Thyroid gland (tissue), 4 donors: Measurements from ENCODE around the gene BTBD6. TPM values are rescaled to one million over a fixed set of nuclear protein-coding genes. Genes with fewer than 3 reads are reported as not detected.

ENCODE experiments used
- DNase-seq, 2 donors: peaks; one replicate each; pipeline ENCODE4 v3.0.0-alpha.2; 2019
- H3K27ac ChIP-seq, 3 donors: fragments of 200-600 bp; sonication (generic); 1 replicate in 2 of 3; 2 replicates in 1 of 3; pipeline ENCODE4 v1.5.1; 2016 to 2019; ENCODE audit warnings: mild to moderate bottlenecking in 1 of 3, moderate library complexity in 1 of 3
- H3K27me3 ChIP-seq: fragments of 200-600 bp; sonication (generic); one replicate; pipeline ENCODE4 v1.5.1; 2019
- H3K36me3 ChIP-seq, 2 donors: fragments of 200-600 bp; sonication (generic); one replicate each; pipeline ENCODE4 v1.5.1; 2016 to 2019
- H3K4me1 ChIP-seq, 2 donors: fragments of 200-600 bp; sonication (generic); one replicate each; pipeline ENCODE4 v1.5.1; 2017 to 2019
- H3K4me3 ChIP-seq, 3 donors: fragments of 200-600 bp; sonication (generic); replicated peaks in 1 of 3; 1 replicate in 2 of 3; 2 replicates in 1 of 3; pipeline ENCODE4 v1.5.1; 2016; ENCODE audit warnings: mild to moderate bottlenecking in 1 of 3
- H3K9me3 ChIP-seq: fragments of 200-600 bp; sonication (generic); one replicate; pipeline ENCODE4 v1.5.1; 2017
- POLR2A ChIP-seq, 2 donors: fragments of 450-650 bp; IDR thresholded peaks; one replicate each; pipeline ENCODE4 v1.6.1; 2017; ENCODE audit warnings: antibody characterized with exemption in 2 of 2, mild to moderate bottlenecking in 2 of 2, moderate library complexity in 1 of 2
- WGBS, 2 donors: methylation state at CpG; one replicate each; pipeline ENCODE4 v1.1.5; 2017; 5-methylcytosine and 5-hydroxymethylcytosine counted together
- intact Hi-C: fragments of 100-400 bp; cut with DNase I; formaldehyde crosslinking; loops from one replicate; pipeline ENCODE4 v1.15.1; 2023
- total RNA-seq, 4 donors: library from RNA; depleted of rRNA; stranded (reverse); fragments of >200 nt; gene quantifications; one replicate each; pipeline ENCODE4 v1.2.3, GENCODE V29; 2016
- TF ChIP-seq, protein P1 (sequence below), 6 experiments: fragments of 200-600 bp in 3 of 6; fragments of 450-650 bp in 3 of 6; sonication (generic) in 3 of 6; IDR thresholded peaks; one replicate each; pipeline ENCODE4 v1.5.1; 2016 to 2019; ENCODE audit warnings: antibody characterized with exemption in 6 of 6, mild to moderate bottlenecking in 2 of 6, inconsistent platforms in 1 of 6, moderate library complexity in 1 of 6

The BTBD6 gene
- total RNA-seq, 4 donors from 2014 or later = 35.9 to 58.2 (median 44.2) TPM

DNA sequence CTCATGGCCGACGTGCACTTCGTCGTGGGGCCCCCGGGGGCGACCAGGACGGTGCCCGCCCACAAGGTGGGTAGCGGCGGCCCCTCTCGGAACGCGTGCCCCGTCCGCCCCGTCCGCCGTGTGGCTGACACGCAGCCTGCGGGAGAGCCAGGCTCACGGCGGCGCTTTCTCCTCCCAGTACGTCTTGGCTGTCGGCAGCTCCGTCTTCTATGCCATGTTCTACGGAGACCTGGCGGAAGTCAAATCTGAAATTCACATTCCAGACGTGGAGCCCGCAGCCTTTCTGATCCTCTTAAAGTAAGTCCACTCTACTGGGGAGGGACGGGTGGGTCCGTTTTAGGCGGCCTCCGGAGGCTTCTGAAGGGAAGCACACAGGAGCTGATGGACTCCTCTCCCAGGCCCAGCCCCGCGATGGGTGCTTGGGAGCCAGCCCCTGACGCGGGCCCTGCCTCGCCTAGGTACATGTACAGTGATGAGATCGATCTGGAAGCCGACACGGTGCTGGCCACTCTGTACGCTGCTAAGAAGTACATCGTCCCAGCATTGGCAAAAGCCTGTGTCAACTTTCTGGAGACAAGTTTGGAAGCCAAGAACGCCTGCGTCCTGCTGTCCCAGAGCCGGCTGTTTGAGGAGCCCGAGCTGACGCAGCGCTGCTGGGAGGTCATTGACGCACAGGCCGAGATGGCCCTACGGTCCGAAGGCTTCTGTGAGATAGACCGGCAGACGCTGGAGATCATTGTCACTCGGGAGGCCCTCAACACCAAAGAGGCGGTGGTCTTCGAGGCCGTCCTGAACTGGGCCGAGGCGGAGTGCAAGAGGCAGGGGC, 1.1 kb downstream of the BTBD6 start:
- H3K4me3 ChIP-seq = peak overlapping the region in 1 of 3 donors; percentile 34
- no peak for TF ChIP-seq POLR2A (IDR thresholded peaks at IDR 0.05)
- TF ChIP-seq, protein P1, sequence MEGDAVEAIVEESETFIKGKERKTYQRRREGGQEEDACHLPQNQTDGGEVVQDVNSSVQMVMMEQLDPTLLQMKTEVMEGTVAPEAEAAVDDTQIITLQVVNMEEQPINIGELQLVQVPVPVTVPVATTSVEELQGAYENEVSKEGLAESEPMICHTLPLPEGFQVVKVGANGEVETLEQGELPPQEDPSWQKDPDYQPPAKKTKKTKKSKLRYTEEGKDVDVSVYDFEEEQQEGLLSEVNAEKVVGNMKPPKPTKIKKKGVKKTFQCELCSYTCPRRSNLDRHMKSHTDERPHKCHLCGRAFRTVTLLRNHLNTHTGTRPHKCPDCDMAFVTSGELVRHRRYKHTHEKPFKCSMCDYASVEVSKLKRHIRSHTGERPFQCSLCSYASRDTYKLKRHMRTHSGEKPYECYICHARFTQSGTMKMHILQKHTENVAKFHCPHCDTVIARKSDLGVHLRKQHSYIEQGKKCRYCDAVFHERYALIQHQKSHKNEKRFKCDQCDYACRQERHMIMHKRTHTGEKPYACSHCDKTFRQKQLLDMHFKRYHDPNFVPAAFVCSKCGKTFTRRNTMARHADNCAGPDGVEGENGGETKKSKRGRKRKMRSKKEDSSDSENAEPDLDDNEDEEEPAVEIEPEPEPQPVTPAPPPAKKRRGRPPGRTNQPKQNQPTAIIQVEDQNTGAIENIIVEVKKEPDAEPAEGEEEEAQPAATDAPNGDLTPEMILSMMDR (IDR thresholded peaks at IDR 0.05) = no peak
- intact Hi-C loops = no loop called here
- peak in 1 of 2 donors; percentile 18 for DNase-seq
- no peaks in the 10 kb centered on the region for H3K27me3 ChIP-seq
- peaks cover 11 to 14% of the 10 kb centered on the region in 2 donors for H3K4me1 ChIP-seq
- 55 to 74% methylated on average over 43 to 47 of the region's 62 CpGs for WGBS, 2 donors
- peak overlapping the region in 2 of 3 donors; percentile 59 to 63 for H3K27ac ChIP-seq
- peaks cover 4 to 6% of the 10 kb centered on the region in 2 donors for H3K36me3 ChIP-seq
- no peaks in the 10 kb centered on the region for H3K9me3 ChIP-seq

DNA sequence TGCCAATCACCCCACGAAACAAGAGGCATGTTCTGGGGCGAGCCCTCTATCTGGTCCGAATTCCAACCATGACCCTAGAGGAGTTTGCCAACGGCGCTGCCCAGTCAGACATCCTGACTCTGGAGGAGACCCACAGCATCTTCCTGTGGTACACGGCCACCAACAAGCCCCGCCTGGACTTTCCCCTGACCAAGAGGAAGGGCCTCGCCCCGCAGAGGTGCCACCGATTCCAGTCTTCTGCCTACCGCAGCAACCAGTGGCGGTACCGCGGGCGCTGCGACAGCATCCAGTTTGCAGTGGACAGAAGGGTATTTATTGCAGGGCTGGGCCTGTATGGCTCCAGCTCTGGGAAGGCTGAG, 1.7 kb downstream of the BTBD6 start:
- Histone ChIP-seq H3K4me3 (no peak overlapping the region), H3K4me1 (peaks cover 11 to 14% of the 10 kb centered on the region in 2 donors), H3K27me3 (no peaks in the 10 kb centered on the region), H3K36me3 (peaks cover 4 to 6% of the 10 kb centered on the region in 2 donors), H3K9me3 (no peaks in the 10 kb centered on the region), H3K27ac (no peak overlapping the region)
- 98% methylated on average over 15 to 16 of the region's 16 CpGs for WGBS, 2 donors
- intact Hi-C loops = no loop called here
- TF ChIP-seq POLR2A (IDR thresholded peaks at IDR 0.05) = no peak
- TF ChIP-seq, protein P1 (IDR thresholded peaks at IDR 0.05) = no peak
- DNase-seq = no peak

DNA sequence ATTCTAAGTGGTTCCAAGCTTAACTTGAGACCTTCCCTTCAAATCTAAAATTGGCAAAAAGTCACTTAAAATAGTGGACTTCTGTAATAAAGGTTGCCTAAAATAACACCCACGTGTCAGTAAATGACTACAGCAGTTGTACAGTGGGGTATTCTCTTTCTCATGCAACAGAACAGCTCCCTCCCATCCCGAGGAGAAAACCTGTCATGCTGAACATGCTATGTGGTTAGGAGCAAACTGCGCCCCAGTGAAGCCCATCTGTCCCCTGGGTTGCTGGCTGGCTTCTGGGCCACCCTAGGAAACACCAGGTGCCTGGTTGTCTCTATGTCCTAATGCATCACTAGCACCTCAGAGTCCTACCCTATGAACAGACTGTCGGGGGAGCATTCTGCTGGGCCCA, 2.7 kb downstream of the BTBD6 start:
- no peak for DNase-seq
- Histone ChIP-seq H3K27me3 (no peaks in the 10 kb centered on the region), H3K36me3 (peaks cover 4 to 6% of the 10 kb centered on the region in 2 donors), H3K4me3 (no peak overlapping the region), H3K27ac (no peak overlapping the region), H3K4me1 (peaks cover 11 to 14% of the 10 kb centered on the region in 2 donors), H3K9me3 (no peaks in the 10 kb centered on the region)
- TF ChIP-seq, protein P1 (IDR thresholded peaks at IDR 0.05) = no peak
- no peak for TF ChIP-seq POLR2A (IDR thresholded peaks at IDR 0.05)
- 72 to 87% methylated on average over 4 of the region's 4 CpGs for WGBS, 2 donors
- intact Hi-C loops = no loop called here

DNA sequence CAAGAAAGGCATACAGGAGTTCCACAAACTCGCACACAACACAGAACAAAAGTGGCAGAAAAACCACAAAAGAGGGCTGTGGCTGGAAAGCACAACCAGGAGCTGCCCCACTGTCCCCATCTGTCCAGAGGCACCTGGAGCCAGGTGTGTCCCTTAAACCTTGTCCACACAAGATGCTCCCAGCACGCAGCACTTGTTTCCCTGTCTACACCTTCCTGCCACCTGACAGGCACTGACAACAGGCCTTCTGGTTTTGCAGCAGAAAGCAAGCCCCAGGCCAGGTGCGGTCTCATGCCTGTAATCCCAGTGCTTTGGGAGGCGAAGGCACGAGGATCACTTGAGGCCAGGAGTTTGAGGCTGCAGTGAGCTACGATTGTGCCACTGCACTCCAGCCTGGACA, 3.6 kb downstream of the BTBD6 start:
- 89 to 97% methylated on average over 4 to 6 of the region's 6 CpGs for WGBS, 2 donors
- intact Hi-C loops = no loop called here

More for the DNA sequence above, 3.6 kb downstream of the BTBD6 start:
- no peak overlapping the region for H3K4me3 ChIP-seq
- no peaks in the 10 kb centered on the region for H3K27me3 ChIP-seq
- no peak for DNase-seq
- H3K4me1 ChIP-seq = peaks cover 11 to 14% of the 10 kb centered on the region in 2 donors
- H3K9me3 ChIP-seq = no peaks in the 10 kb centered on the region
- H3K27ac ChIP-seq = no peak overlapping the region
- TF ChIP-seq, protein P1 (IDR thresholded peaks at IDR 0.05) = no peak
- peaks cover 4 to 6% of the 10 kb centered on the region in 2 donors for H3K36me3 ChIP-seq
